Esophagus muscularis mucosa (tissue), 4 donors: ENCODE measurements around the gene RSPO3. TPM values are rescaled to one million over a fixed set of nuclear protein-coding genes. Genes with fewer than 3 reads are reported as not detected.
"Not testable (repeated sequence)": the region's sequence is repeated elsewhere in the genome, so short reads cannot be mapped to it uniquely, and the experiment has no call there.

Experiments
- DNase-seq: peaks from one replicate; pipeline ENCODE4 v3.0.0-alpha.2; 2017; ENCODE audit errors: extremely low spot score
- H3K27ac ChIP-seq, 4 donors: fragments of 200-600 bp; sonication (generic); replicated peaks in 1 of 4; 1 replicate in 3 of 4; 2 replicates in 1 of 4; pipeline ENCODE4 v1.5.1; 2016 to 2019; ENCODE audit warnings: mild to moderate bottlenecking in 1 of 4
- H3K27me3 ChIP-seq, 4 donors: fragments of 200-600 bp; sonication (generic); one replicate each; pipeline versions ENCODE4 v1.5.1 to v1.6.0; 2016 to 2019
- H3K36me3 ChIP-seq, 4 donors: fragments of 200-600 bp; sonication (generic); one replicate each; pipeline ENCODE4 v1.5.1; 2016 to 2019
- H3K4me1 ChIP-seq, 4 donors: fragments of 200-600 bp; sonication (generic); one replicate each; pipeline ENCODE4 v1.5.1; 2016 to 2019
- H3K4me3 ChIP-seq, 4 donors: fragments of 200-600 bp; sonication (generic); 1 replicate in 2 of 4; 2 replicates in 2 of 4; pipeline ENCODE4 v1.5.1; 2016 to 2019; ENCODE audit warnings: mild to moderate bottlenecking in 4 of 4, moderate library complexity in 1 of 4
- H3K9me3 ChIP-seq, 4 donors: fragments of 200-600 bp; sonication (generic); 1 replicate in 3 of 4; 2 replicates in 1 of 4; pipeline ENCODE4 v1.5.1; 2016 to 2019
- EP300 ChIP-seq: sonication (generic); formaldehyde crosslinking; IDR thresholded peaks from one replicate; pipeline ENCODE4 v1.6.1; 2017; ENCODE audit warnings: antibody characterized with exemption
- POLR2A ChIP-seq: fragments of 450-650 bp; IDR thresholded peaks from one replicate; pipeline ENCODE4 v1.6.1; 2017; ENCODE audit warnings: antibody characterized with exemption, moderate library complexity, mild to moderate bottlenecking, low read depth
- POLR2AphosphoS5 ChIP-seq, 2 donors: sonication (generic); formaldehyde crosslinking; IDR thresholded peaks; one replicate each; pipeline ENCODE4 v1.6.1; 2017; ENCODE audit warnings: antibody characterized with exemption in 2 of 2
- WGBS: methylation state at CpG from one replicate; pipeline ENCODE4 v1.1.5; 2018; 5-methylcytosine and 5-hydroxymethylcytosine counted together
- intact Hi-C: fragments of 100-400 bp; cut with DNase I; formaldehyde crosslinking; loops from one replicate; pipeline ENCODE4 v1.15.1; 2023
- total RNA-seq, 4 donors: library from RNA; depleted of rRNA; stranded (reverse); fragments of >200 nt; gene quantifications; one replicate each; pipeline versions ENCODE4 v1.1.0 to v1.2.1, GENCODE V29; 2016
- TF ChIP-seq, protein P1 (sequence below), 3 experiments: fragments of 200-600 bp in 2 of 3; fragments of 450-650 bp in 1 of 3; sonication (generic) in 2 of 3; IDR thresholded peaks; one replicate each; pipeline ENCODE4 v1.5.1; 2017 to 2019; ENCODE audit warnings: antibody characterized with exemption in 3 of 3, mild to moderate bottlenecking in 2 of 3, moderate library complexity in 1 of 3

Gene RSPO3
- total RNA-seq, 4 donors from 2014 or later = 32.0 to 123 (median 47.7) TPM

DNA sequence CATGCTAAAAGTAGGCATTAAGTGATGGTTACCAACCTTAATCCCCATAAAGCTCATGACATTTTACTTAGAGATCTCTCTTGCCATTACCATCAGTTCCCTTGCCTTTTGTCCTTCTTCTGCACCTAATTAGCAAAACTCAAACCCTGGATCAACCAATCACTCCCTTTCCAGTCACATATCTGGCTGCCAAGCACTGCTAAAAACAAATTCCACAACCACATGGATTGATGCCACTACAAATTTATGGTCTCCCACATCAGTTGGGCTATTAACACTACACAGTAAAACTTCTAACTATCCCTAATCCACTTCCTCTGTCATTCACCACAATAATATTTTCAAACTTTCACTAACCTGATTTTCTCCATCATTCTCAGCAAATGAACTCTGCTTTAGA, 93.9 kb downstream of the RSPO3 start:
- H3K27me3 ChIP-seq = no peaks in the 10 kb centered on the region
- no peak for DNase-seq
- no peak overlapping the region for H3K4me3 ChIP-seq

GRCh38 chr6:127214032-127214431, 95.6 kb downstream of the RSPO3 start:
- DNase-seq, H3K27ac ChIP-seq, intact Hi-C loops, H3K4me1 ChIP-seq, H3K9me3 ChIP-seq, H3K27me3 ChIP-seq, H3K4me3 ChIP-seq, H3K36me3 ChIP-seq: not testable (repeated sequence)
- WGBS = 90% methylated on average over 13 of the region's 13 CpGs

More for the DNA sequence above, 93.9 kb downstream of the RSPO3 start:
- Histone ChIP-seq H3K4me1 (no peaks in the 10 kb centered on the region), H3K27ac (no peak overlapping the region), H3K9me3 (no peaks in the 10 kb centered on the region), H3K36me3 (no peaks in the 10 kb centered on the region)
- TF ChIP-seq POLR2AphosphoS5 (IDR thresholded peaks at IDR 0.05) (no peak), POLR2A (no peak), EP300 (no peak)
- TF ChIP-seq, protein P1, sequence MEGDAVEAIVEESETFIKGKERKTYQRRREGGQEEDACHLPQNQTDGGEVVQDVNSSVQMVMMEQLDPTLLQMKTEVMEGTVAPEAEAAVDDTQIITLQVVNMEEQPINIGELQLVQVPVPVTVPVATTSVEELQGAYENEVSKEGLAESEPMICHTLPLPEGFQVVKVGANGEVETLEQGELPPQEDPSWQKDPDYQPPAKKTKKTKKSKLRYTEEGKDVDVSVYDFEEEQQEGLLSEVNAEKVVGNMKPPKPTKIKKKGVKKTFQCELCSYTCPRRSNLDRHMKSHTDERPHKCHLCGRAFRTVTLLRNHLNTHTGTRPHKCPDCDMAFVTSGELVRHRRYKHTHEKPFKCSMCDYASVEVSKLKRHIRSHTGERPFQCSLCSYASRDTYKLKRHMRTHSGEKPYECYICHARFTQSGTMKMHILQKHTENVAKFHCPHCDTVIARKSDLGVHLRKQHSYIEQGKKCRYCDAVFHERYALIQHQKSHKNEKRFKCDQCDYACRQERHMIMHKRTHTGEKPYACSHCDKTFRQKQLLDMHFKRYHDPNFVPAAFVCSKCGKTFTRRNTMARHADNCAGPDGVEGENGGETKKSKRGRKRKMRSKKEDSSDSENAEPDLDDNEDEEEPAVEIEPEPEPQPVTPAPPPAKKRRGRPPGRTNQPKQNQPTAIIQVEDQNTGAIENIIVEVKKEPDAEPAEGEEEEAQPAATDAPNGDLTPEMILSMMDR (IDR thresholded peaks at IDR 0.05) = no peak
- intact Hi-C loops = no loop called here

DNA sequence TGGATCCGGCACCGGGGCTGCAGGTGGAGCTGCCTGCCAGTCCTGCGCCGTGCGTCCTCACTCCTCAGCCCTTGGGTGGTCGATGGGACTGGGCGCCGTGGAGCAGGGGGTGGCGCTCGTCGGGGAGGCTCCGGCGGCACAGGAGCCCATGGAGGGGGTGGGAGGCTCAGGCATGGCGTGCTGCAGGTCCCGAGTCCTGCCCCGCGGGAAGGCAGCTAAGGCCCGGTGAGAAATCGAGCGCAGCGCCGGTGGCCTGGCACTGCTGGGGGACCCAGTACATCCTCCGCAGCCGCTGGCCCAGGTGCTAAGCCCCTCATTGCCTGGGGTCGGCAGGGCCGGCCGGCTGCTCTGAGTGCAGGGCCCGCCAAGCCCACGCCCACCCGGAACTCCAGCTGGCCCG, 96.1 kb downstream of the RSPO3 start:
- DNase-seq, H3K27me3 ChIP-seq, intact Hi-C loops, H3K9me3 ChIP-seq, H3K4me1 ChIP-seq, H3K4me3 ChIP-seq, H3K36me3 ChIP-seq, H3K27ac ChIP-seq: not testable (repeated sequence)
- 92% methylated on average over 18 of the region's 31 CpGs for WGBS

DNA sequence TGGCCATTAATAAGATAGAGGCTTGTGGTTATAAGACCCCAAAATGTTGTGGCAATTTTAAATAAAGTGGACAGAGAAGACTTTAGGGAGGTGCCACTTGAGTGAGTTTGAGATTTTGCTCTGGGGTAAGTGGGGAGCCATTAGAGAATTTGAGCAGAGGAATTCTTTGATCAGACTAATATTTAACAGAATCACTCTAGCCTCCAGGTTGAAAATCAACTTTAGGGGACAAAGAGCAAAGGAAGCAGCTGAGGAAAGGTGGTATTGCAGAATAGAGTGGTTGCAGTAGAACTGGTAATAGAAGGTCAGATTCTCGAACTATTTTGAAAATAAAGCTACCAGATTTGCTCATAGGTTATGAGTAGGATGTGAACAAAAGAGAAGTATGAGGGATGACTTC, 97.5 kb downstream of the RSPO3 start:
- DNase-seq = no peak
- no peaks in the 10 kb centered on the region for H3K4me1 ChIP-seq
- no peak overlapping the region for H3K4me3 ChIP-seq
- H3K27ac ChIP-seq = no peak overlapping the region
- no peaks in the 10 kb centered on the region for H3K9me3 ChIP-seq
- intact Hi-C loops = no loop called here
- 74% methylated on average over 1 of the region's 1 CpG for WGBS
- no peaks in the 10 kb centered on the region for H3K36me3 ChIP-seq
- TF ChIP-seq POLR2A (no peak), POLR2AphosphoS5 (IDR thresholded peaks at IDR 0.05) (no peak), EP300 (no peak)
- TF ChIP-seq, protein P1 (IDR thresholded peaks at IDR 0.05) = no peak
- H3K27me3 ChIP-seq = no peaks in the 10 kb centered on the region

DNA sequence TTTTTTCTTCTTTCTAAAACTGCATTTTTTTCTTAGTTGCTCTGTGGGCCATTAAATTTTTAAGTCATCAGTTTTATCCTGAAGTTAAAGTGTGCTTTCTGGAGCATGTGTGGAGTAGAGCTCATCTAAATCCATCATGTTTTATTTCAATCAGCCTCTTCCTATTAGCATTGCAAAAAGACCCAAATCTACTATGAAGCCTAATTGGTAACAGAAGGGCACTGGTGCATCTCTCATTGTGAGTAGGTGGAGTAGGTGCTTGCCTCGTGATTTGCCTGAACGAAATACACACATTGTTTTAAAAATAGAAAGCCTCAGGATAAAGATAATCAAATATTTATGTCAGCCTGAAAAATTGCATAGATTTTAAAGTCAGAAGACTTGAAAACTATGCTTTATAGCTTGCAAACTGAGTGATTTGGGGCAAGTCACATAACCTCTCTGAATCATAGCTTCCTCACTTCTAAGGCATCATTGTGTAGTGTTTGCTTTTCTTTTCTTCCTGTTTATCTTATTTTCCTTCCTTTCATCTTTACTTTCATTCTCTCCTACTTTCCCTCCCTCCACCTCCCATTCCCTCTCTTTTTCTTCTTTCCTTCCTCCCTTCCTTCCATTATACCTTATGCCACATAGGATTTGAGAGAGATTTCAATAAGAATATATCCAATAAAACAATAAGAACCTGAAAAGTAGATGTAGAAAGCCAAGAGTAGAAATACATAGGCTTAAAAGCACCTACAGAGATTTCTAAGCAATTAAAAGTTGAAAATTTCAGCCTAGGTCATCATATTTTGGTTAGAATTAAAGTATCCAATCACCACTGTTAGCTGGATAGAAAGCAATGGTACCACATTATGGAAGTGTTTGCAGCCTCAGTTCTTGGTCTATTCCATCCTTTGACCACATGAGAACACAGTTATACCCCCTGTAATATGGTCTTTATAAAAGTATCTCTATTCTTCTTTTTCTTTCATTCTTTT, 98.6 kb downstream of the RSPO3 start:
- TF ChIP-seq, protein P1 (IDR thresholded peaks at IDR 0.05) = no peak
- no peak for TF ChIP-seq POLR2A
- no peak for TF ChIP-seq EP300
- no peak for TF ChIP-seq POLR2AphosphoS5 (IDR thresholded peaks at IDR 0.05)
- Histone ChIP-seq H3K27ac (no peak overlapping the region), H3K9me3 (no peaks in the 10 kb centered on the region), H3K4me3 (no peak overlapping the region), H3K4me1 (no peaks in the 10 kb centered on the region), H3K27me3 (no peaks in the 10 kb centered on the region), H3K36me3 (no peaks in the 10 kb centered on the region)
- WGBS = 82% methylated on average over 2 of the region's 2 CpGs
- no peak for DNase-seq
- intact Hi-C loops = no loop called here

GRCh38 chr6:127219869-127220268, 101.4 kb downstream of the RSPO3 start:
- Histone ChIP-seq H3K9me3 (no peaks in the 10 kb centered on the region), H3K27me3 (no peaks in the 10 kb centered on the region), H3K27ac (no peak overlapping the region), H3K4me1 (no peaks in the 10 kb centered on the region), H3K4me3 (no peak overlapping the region), H3K36me3 (no peaks in the 10 kb centered on the region)
- DNase-seq = no peak
- TF ChIP-seq POLR2AphosphoS5 (IDR thresholded peaks at IDR 0.05) = no peak
- no peak for TF ChIP-seq EP300
- TF ChIP-seq, protein P1 (IDR thresholded peaks at IDR 0.05) = no peak
- TF ChIP-seq POLR2A = no peak
- WGBS = 77% methylated on average over 1 of the region's 1 CpG
- intact Hi-C loops = no loop called here
